Activated CD4-positive, alpha-beta memory T cell treated with anti-CD3 and anti-CD28 coated beads, Interleukin-2, amount 10 ng/mL, durations not matched to agents 7 days and 5 days (primary cell): ENCODE results near the gene MAEA. TPM values are rescaled to one million over a fixed set of nuclear protein-coding genes. Genes with fewer than 3 reads are reported as not detected.
A peak's percentile ranks its signal among the peaks of the same experiment; 100 is the strongest.

ENCODE experiments used
- CTCF ChIA-PET: fragments of 350-600 bp; sonication (Branson Sonifier 250); formaldehyde crosslinking; loops from one replicate; lab custom pipeline; 2021; ENCODE audit warnings: antibody characterized with exemption, inconsistent platforms; lab: Charles Lee
- POLR2A ChIA-PET: fragments of 350-600 bp; sonication (Branson Sonifier 250); formaldehyde crosslinking; loops from one replicate; lab custom pipeline; 2021; ENCODE audit warnings: antibody characterized with exemption; lab: Charles Lee
- DNase-seq: peaks from one replicate; pipeline ENCODE4 v3.0.0-alpha.2; 2020
- H3K27ac Mint-ChIP-seq: one replicate; pipeline ENCODE4 v1.8.0; 2021; ENCODE audit warnings: mild to moderate bottlenecking, mixed read lengths
- H3K27me3 Mint-ChIP-seq: one replicate; pipeline ENCODE4 v1.8.0; 2021; ENCODE audit warnings: mixed read lengths
- H3K36me3 Mint-ChIP-seq: one replicate; pipeline ENCODE4 v1.8.0; 2021; ENCODE audit warnings: low read depth, mixed read lengths
- H3K4me1 Mint-ChIP-seq: one replicate; pipeline ENCODE4 v1.8.0; 2021; ENCODE audit warnings: mixed read lengths
- H3K4me3 Mint-ChIP-seq: one replicate; pipeline ENCODE4 v1.8.0; 2021; ENCODE audit warnings: mild to moderate bottlenecking, mixed read lengths
- H3K9me3 Mint-ChIP-seq: one replicate; pipeline ENCODE4 v1.8.0; 2021; ENCODE audit warnings: mixed read lengths
- total RNA-seq, 2 experiments: library from RNA; stranded (reverse); gene quantifications; one replicate each; pipeline ENCODE4 v1.2.3, GENCODE V29; 2021

The MAEA gene
- total RNA-seq, 2 experiments from 2014 or later, result 61.6 to 64.1 TPM

GRCh38 chr4:1312821-1313640 lies 23.3 kb downstream of the MAEA start:
- Mint-ChIP-seq H3K27ac (no peak overlapping the region), H3K36me3 (peaks cover 51% of the 10 kb centered on the region), H3K27me3 (no peaks in the 10 kb centered on the region), H3K9me3 (no peaks in the 10 kb centered on the region), H3K4me1 (peaks cover 54% of the 10 kb centered on the region), H3K4me3 (no peak overlapping the region)
- DNase-seq, result no peak
- POLR2A ChIA-PET, result interaction anchor here (1.5 kb wide), 1 partner anchor 23 kb away, joined by 6 read pairs; no protein-coding TSS in a partner anchor
- CTCF ChIA-PET, result no interaction called here

GRCh38 chr4:1315306-1315705 lies 25.6 kb downstream of the MAEA start:
- Mint-ChIP-seq H3K36me3 (peaks cover 57% of the 10 kb centered on the region), H3K9me3 (no peaks in the 10 kb centered on the region), H3K4me1 (peaks cover 35% of the 10 kb centered on the region), H3K27me3 (no peaks in the 10 kb centered on the region), H3K27ac (no peak overlapping the region), H3K4me3 (no peak overlapping the region)
- ChIA-PET POLR2A (interaction anchor here (0.7 to 1.8 kb wide), 2 partner anchors 25 to 31 kb away, joined by 3 to 6 read pairs; partner anchors contain the start of gene MAEA), CTCF (no interaction called here)
- DNase-seq, result no peak

- Mint-ChIP-seq H3K36me3 (peaks cover 58% of the 10 kb centered on the region), H3K27me3 (no peaks in the 10 kb centered on the region), H3K9me3 (no peaks in the 10 kb centered on the region), H3K4me1 (peaks cover 31% of the 10 kb centered on the region), H3K4me3 (no peak overlapping the region), H3K27ac (peak overlapping the region; percentile 49)
- POLR2A ChIA-PET, result interaction anchor here (0.7 to 1.8 kb wide), 2 partner anchors 25 to 30 kb away, joined by 3 to 6 read pairs; partner anchors contain the start of gene MAEA
- no peak for DNase-seq
- CTCF ChIA-PET, result no interaction called here
Observed at GRCh38 chr4:1315836-1316536, 26.3 kb downstream of the MAEA start.

GRCh38 chr4:1316537-1317168 lies 27.0 kb downstream of the MAEA start:
- Mint-ChIP-seq H3K27ac (no peak overlapping the region), H3K4me1 (peaks cover 24% of the 10 kb centered on the region), H3K36me3 (peaks cover 61% of the 10 kb centered on the region), H3K9me3 (no peaks in the 10 kb centered on the region), H3K27me3 (no peaks in the 10 kb centered on the region), H3K4me3 (no peak overlapping the region)
- ChIA-PET CTCF (no interaction called here), POLR2A (no interaction called here)
- DNase-seq, result no peak

GRCh38 chr4:1317177-1318045 lies 27.7 kb downstream of the MAEA start:
- no peak overlapping the region for H3K4me3 Mint-ChIP-seq
- no peaks in the 10 kb centered on the region for H3K9me3 Mint-ChIP-seq
- no peaks in the 10 kb centered on the region for H3K27me3 Mint-ChIP-seq
- H3K4me1 Mint-ChIP-seq, result peaks cover 18% of the 10 kb centered on the region
- peaks cover 59% of the 10 kb centered on the region for H3K36me3 Mint-ChIP-seq
- POLR2A ChIA-PET, result interaction anchor here (1.8 kb wide), 1 partner anchor 12 kb away, joined by 4 read pairs; no protein-coding TSS in a partner anchor
- DNase-seq, result no peak
- CTCF ChIA-PET, result interaction anchor here (0.6 kb wide), 1 partner anchor 28 kb away, joined by 4 read pairs; no protein-coding TSS in a partner anchor
- no peak overlapping the region for H3K27ac Mint-ChIP-seq

GRCh38 chr4:1318046-1318375 lies 28.3 kb downstream of the MAEA start:
- no peak overlapping the region for H3K27ac Mint-ChIP-seq
- no peak for DNase-seq
- no peaks in the 10 kb centered on the region for H3K27me3 Mint-ChIP-seq
- no peak overlapping the region for H3K4me3 Mint-ChIP-seq
- peaks cover 56% of the 10 kb centered on the region for H3K36me3 Mint-ChIP-seq
- peaks cover 18% of the 10 kb centered on the region for H3K4me1 Mint-ChIP-seq
- no peaks in the 10 kb centered on the region for H3K9me3 Mint-ChIP-seq
- ChIA-PET POLR2A (interaction anchor here (1.8 kb wide), 1 partner anchor 12 kb away, joined by 4 read pairs; no protein-coding TSS in a partner anchor), CTCF (interaction anchor here (0.6 kb wide), 2 partner anchors 27 to 532 kb away, joined by 3 to 4 read pairs; no protein-coding TSS in a partner anchor)

- Mint-ChIP-seq H3K27me3 (no peaks in the 10 kb centered on the region), H3K36me3 (peaks cover 49% of the 10 kb centered on the region), H3K9me3 (no peaks in the 10 kb centered on the region), H3K4me1 (peaks cover 18% of the 10 kb centered on the region), H3K4me3 (no peak overlapping the region), H3K27ac (no peak overlapping the region)
- no peak for DNase-seq
- CTCF ChIA-PET, result interaction anchor here (0.6 to 1.2 kb wide), 3 partner anchors 10 to 531 kb away, joined by 3 to 4 read pairs (median 3); no protein-coding TSS in a partner anchor
- POLR2A ChIA-PET, result interaction anchor here (1.1 to 1.8 kb wide), 2 partner anchors 9 to 11 kb away, joined by 4 to 5 read pairs; no protein-coding TSS in a partner anchor
Observed at GRCh38 chr4:1318488-1319213, 29.0 kb downstream of the MAEA start.

- ChIA-PET CTCF (no interaction called here), POLR2A (no interaction called here)
- Mint-ChIP-seq H3K4me1 (peaks cover 5% of the 10 kb centered on the region), H3K36me3 (peaks cover 33% of the 10 kb centered on the region), H3K27ac (no peak overlapping the region), H3K9me3 (no peaks in the 10 kb centered on the region), H3K4me3 (no peak overlapping the region), H3K27me3 (no peaks in the 10 kb centered on the region)
- DNase-seq, result no peak
Observed at GRCh38 chr4:1321486-1321885, 31.8 kb downstream of the MAEA start.

GRCh38 chr4:1321946-1322650 lies 32.4 kb downstream of the MAEA start:
- no peaks in the 10 kb centered on the region for H3K27me3 Mint-ChIP-seq
- H3K27ac Mint-ChIP-seq, result no peak overlapping the region
- H3K4me3 Mint-ChIP-seq, result no peak overlapping the region
- H3K9me3 Mint-ChIP-seq, result no peaks in the 10 kb centered on the region
- H3K36me3 Mint-ChIP-seq, result peaks cover 32% of the 10 kb centered on the region
- CTCF ChIA-PET, result no interaction called here
- POLR2A ChIA-PET, result no interaction called here
- peaks cover 4% of the 10 kb centered on the region for H3K4me1 Mint-ChIP-seq
- no peak for DNase-seq

- no peak for DNase-seq
- Mint-ChIP-seq H3K27me3 (no peaks in the 10 kb centered on the region), H3K4me3 (no peak overlapping the region), H3K27ac (no peak overlapping the region), H3K9me3 (no peaks in the 10 kb centered on the region), H3K4me1 (peaks cover under 1% of the 10 kb centered on the region), H3K36me3 (peaks cover 29% of the 10 kb centered on the region)
- ChIA-PET CTCF (no interaction called here), POLR2A (no interaction called here)
Observed at GRCh38 chr4:1323280-1323634, 33.6 kb downstream of the MAEA start.

GRCh38 chr4:1323635-1324442 lies 34.1 kb downstream of the MAEA start:
- no peak for DNase-seq
- Mint-ChIP-seq H3K4me3 (no peak overlapping the region), H3K27me3 (no peaks in the 10 kb centered on the region), H3K9me3 (no peaks in the 10 kb centered on the region), H3K36me3 (peaks cover 25% of the 10 kb centered on the region), H3K27ac (no peak overlapping the region), H3K4me1 (peaks cover under 1% of the 10 kb centered on the region)
- ChIA-PET CTCF (no interaction called here), POLR2A (no interaction called here)
